Stimulated activated CD4-positive, alpha-beta T cell treated with anti-CD3 and anti-CD28 coated beads, TNF-alpha, amount 100 ng/mL, for 24 hours (primary cell): ENCODE data around the gene ELOVL1.
"Not testable (repeated sequence)": the region's sequence is repeated elsewhere in the genome, so short reads cannot be mapped to it uniquely, and the experiment has no call there.

Experiments used
- DNase-seq, 3 experiments: peaks; one replicate each; pipeline ENCODE4 v3.0.0-alpha.2; 2020; ENCODE audit warnings: low read depth in 3 of 3

ELOVL1 gene

DNA sequence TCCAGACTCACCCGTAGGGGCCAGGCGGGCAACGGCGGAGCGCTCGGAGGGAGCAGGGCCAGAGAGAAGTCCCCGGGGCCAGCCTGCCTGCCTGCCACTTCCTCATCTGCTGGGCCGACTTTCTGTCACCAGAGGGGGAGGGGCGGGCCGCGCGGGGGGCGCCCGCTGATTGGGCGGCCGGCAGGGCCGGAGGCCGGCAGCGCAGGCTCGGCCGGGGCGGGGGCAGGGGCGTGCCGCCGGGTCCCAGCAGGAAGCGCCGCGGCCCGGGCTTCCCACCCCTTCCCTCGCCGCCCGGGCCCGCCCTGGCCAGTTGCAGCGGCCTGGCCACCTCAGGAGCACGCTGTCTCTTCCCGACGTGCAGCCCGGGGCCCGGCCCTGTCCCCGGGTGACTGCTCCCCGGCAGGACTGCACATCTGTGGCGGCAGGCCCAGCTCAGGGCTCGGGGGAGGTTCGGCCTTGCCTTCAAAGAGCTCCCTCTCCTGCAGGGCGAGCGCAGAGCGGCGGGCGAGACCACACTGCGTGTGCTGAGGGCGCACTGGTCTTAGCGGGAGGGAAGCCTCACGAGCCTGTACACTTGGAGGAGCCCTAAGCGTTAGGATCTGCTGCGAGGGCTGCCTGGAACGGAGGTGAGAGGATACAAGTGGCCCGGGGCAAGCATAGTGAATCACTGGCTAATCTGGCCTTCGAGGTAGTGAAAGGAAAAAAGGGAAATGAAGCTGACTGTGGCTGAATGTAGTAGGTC lies at the start of gene ELOVL1:
Gene ELOVL1, minus strand, starts transcription at position 108 of the 742 bp plus-strand sequence. CDS start 2,402 bp downstream, outside the sequence.
- DNase-seq: peak; percentile 70 to 92 (median 87)

DNA sequence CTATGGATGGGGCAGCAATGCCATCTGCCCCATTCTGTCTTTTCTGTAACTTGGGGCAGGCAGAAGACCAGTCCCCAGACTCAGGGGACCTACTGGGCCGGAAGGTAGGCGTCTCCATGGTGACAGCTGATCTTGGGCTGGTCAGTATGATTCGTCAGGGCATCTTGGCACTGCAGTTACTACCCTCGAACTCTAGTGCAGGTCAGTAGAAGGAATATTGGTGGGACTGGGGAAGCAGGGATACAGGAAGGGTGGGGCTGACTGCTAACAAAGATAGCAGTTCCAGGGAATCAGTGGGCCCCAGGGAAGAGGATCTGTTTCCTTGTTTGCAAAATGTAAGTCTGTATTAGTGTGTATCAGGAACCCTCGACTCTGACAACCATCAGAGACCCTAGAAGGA lies 48.1 kb upstream of the ELOVL1 start:
- DNase-seq: no peak

DNA sequence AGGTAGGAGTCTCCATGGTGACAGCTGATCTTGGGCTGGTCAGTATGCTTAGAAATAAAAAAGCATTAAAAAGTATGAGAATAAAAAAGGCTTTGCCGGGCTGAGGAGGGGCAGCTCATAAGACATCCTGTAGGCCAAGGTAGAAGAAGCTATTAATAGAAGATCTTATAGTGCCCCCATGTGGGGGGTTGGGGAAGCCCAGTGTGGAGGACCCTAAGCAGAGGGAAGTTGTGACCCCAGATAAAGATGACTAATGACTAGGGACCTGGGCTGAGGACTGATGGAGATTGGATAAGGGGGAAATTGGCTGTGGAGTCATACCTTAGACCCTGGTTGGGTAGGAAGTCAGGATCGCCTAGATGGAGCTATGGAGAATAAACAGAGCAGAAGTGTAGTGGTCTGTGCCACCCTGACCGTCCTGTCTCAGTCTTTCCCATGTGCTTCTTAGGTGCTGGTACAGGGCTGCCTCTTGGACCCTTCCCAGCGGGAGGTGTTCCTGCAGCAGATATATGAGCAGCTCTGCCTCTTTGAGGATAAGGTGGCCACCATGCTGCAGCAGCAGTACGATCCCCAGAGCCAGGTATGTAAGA lies 46.9 kb upstream of the ELOVL1 start:
- DNase-seq: peak; percentile 30 to 48 (median 30)

DNA sequence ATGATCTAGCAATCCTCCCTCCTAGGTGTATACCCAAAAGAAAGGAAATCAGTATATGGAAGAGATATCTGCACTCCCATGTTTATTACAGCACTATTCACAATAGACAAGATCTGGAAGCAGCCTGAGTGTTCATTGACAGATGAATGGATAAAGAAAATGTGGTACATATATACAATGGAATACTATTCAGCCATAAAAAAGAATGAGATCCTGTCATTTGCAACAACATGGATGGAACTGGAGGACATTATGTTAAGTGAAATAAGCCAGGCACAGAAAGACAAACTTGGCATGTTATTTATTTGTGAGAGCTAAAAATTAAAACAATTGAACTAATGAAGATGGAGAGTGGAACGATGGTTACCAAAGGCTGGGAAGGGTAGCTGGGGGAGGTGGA lies 45.6 kb upstream of the ELOVL1 start:
- not testable (repeated sequence) for DNase-seq

DNA sequence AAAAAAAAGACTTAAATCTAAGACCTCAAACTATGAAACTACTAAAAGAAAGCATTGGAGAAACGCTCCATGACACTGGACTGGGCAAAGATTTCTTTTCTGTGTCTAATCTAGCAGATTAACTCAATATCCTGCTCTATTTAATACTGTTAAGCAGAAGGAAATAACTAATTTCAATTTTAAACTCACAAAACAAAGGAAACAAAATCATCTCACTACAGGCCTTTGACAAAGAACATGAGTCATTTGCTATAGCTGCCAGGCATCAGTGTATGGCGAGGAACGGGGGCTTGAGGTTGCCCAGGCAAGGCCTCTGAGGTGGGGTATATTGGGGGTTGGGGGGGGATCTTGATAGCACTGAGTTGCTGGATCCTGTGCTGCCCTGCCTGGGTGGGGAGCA lies 42.8 kb upstream of the ELOVL1 start:
- no peak for DNase-seq

DNA sequence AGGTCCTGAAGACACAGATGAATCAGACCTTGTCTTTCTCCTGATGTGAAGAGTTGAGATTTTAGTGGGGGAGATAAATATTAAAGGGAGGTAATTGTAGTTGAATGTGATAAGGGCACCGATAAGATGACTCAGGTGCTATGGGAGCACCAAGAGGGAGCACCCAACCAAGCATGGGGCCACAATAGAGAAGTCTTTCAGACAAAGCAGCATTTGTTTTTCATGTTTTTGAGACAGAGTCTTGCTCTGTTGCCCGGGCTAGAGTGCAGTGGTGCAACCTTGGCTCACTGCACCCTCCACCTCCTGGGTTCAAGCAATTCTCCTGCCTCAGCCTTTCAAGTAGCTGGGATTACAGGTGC lies 38.0 kb upstream of the ELOVL1 start:
- no peak for DNase-seq

DNA sequence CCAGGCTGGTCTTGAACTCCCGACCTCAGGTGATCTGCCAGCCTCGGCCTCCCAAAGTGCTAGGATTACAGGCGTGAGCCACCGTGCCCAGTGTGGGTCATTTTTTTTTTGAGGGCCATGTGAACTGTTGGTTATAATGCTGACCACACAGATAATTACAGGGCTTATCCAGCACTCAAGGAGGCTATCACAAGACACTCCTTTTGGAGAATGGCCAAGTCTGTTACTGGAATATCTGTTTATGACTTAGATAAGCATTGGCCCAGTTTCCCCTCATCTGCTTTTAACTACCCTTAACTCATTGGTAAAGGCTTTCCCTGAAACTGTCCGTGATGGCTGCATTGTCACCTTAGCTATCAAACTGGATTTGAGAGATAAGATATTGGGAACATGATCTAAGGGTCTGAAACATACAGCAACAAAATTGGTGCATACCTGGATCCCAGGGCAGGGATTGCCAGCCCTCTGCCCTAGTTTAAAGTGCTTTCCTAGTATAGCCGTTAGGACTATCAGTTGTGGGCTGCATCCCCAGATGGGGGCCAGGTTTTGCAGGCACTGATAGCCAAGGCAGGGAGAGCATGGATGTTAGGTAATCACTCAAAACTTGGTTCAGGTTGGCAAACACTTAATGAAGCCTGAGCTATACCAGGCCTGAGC lies 37.5 kb upstream of the ELOVL1 start:
- DNase-seq: no peak

DNA sequence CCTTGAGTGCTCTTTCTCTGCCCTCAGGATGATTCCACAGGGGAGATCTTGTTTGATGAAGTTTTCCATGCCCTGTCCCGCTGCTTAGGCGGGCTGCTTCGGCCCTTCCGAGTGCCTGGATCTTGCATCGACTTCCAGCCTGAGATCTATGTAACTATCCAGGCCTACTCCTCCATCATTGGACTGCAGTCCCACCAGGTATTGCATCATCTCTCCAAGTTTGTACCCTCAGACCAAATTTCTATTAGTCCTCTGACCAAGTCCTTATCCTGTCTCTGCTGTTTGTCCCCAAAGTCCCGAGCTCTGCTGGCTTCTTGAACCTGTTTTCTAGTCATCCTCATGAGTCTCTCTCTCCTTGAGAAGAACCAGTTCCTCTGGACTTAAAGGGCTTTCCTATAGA lies 36.5 kb upstream of the ELOVL1 start:
- no peak for DNase-seq

DNA sequence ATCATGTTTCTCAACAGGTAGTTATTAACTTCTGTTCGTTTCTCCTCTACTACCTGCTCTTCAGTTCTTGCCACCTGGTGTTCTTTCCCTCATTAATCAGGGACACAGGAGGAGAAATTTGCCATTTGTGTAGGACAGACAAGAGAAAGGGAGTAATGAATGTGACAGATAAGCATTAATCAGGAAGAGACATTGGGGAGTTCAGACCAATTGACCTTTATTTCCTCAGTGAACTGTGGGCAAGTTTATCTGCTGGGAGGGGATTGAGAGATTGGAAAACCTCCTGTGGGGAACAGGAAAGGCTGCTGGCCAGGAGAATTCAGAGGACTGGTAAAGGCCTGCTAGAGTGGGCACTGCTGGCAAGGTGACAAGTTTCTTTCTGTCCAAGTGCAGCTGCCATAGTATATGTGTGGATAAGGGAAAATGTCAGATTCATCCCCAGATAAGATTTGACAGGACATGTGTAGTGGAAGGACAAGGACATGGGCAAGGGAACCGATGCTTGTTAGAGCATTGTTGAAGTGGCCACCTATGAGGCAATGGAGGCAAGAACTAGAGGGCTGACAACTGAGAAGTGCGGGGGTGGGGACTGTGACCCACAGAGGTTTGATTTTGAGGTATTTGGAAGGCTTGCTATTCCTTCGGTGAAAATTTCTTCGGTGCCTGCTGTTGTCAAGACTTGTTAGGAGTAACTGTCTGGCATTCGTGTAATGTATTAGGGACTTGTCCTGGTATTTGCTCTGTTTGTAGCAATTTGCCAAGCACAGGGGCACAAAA lies 34.5 kb upstream of the ELOVL1 start:
- DNase-seq: no peak

DNA sequence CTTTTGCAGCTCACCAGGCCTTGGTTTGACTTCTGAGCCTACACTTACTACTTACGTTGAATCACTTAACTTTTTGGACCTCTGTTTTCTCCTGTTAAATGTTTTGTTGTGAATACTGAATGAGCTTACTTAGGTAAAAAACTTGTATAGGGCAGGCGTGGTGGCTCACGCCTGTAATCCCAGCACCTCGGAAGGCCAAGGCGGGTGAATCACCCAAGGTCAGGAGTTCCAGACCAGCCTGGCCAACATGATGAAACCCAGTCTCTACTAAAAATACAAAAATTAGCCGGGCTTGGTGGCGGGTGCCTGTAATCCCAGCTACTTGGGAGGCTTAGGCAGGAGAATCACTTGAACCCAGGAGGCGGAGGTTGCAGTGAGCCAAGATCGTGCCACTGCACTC lies 32.6 kb upstream of the ELOVL1 start:
- not testable (repeated sequence) for DNase-seq

DNA sequence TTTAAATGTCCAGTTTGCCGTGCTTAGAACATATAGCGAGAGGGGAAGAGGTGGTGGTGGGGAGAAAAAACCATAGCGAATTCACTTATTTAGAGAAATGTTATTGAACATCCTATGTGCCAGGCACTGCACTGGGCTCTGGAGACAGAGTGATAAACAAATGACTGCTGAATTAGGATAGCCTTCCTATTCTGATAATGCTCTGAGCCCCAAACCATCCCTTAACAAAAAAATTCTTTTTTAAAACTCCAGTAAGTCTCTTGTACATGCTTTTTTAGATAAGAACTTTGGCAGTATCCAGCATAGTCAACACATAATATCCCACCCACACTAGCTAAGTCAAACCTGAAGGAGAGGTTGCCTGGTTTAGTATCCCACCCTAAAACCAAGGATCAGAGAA lies 30.4 kb upstream of the ELOVL1 start:
- no peak for DNase-seq

DNA sequence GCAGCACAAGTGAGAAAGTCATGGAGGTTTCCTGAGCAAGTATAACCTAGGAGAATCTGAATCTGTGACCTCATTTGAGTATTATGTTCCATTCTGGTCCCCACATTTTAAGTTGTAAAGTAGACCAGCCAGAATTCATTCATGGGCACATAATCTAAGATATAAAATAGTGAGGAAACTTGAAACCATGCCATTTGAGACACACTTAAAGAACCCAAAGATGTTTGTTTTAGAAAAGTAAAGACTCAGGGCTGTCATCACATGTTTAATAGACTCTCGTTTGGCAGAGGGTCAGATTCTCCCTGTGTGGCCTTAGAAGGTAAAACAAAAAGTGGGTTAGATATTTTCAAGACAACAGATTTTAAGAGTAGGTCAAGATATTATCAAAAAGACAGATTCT lies 28.2 kb upstream of the ELOVL1 start:
- no peak for DNase-seq

DNA sequence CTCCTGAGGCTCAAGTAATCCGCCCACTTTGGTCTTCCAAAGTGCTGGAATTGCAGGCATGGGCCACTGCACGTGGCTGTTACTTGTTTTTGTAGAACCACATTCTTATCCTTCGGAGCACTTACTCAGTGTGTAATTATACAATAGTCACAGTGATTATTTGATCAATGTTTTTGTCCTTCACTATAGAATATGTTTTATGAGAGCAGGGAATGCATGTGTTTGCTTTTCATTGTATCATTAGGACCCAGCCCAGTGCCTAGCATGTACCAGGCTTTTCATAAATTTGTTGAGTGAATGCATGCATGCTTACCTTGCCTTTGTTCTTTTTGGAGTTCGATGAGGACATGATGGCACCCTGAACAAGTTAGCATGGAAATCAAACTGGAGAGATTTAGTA lies 27.7 kb upstream of the ELOVL1 start:
- no peak for DNase-seq

DNA sequence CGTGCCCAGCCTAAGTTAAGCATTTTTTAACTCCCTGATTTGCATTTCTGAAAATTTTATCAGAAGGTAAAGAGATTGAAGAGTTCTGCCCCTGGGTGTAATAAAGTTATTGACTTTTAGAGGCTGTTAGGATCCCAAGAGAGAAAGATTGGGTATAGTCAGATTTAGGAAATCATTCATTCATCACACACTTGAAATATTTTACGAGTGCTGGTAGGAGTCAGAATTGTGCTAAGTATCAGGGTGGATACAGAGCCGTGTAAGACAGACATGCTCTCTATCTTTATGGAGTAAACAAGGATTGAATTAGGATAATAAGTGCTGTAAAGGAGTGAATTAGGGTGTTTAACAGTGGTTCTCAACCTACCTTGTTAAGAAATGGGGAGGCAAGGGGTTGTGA lies 24.9 kb upstream of the ELOVL1 start:
- DNase-seq: no peak

DNA sequence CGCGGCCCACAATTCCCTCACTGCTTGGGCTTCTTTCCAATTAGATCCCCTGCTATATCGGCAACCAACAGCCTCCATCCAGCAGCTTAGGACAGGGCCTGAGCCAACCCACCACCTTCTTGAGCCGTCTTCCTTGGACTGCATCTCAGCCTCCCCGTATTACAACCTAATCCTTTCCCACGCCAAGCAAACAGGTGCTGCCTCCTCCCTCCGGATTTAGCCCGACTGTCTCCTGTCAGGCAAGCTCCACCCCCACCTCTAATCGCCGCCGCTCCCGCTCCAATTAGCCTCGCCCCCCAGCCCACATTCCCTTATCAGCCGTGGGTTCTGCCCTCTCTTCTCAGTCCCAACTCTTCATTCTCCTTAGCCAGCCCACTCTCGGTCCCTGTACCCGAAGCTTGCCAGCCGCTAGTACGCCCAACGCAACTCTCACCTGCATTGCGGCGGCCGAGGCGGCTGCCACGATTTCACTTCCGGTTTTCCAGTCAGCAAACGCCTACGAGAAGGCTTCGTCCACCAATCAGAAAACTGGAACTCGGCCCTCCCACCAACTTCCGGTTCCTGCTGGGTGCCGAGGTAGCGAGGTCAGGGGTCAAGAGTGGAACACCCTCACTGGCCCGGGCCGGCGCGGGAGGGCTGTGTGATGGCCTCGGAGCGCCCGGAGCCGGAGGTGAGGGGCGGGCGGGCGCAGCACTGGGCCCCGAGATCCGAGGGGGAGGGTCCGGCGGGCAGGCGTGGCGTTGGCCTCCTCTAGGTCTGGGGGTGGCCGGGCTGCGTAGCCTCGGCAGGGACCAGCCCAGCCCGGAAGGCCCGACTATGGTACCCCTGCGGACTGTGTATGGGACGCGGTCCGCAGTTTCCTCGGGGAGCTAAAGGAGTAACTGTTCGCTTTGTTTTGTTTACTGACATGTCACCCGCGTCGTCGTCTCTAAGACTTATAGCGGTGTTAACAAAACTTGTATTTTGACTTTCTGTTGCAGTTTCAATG lies 21.8 kb upstream of the ELOVL1 start, which contains the start of the genes MED8 and SZT2:
Gene MED8, minus strand, starts transcription at position 475 of the 988 bp plus-strand sequence. Its CDS starts 36 bp downstream, at position 439.
Gene SZT2, plus strand, starts transcription at position 574 of the 988 bp plus-strand sequence. Its CDS starts 70 bp downstream, at position 644.
- DNase-seq: peak; percentile 88 to 94 (median 90)

DNA sequence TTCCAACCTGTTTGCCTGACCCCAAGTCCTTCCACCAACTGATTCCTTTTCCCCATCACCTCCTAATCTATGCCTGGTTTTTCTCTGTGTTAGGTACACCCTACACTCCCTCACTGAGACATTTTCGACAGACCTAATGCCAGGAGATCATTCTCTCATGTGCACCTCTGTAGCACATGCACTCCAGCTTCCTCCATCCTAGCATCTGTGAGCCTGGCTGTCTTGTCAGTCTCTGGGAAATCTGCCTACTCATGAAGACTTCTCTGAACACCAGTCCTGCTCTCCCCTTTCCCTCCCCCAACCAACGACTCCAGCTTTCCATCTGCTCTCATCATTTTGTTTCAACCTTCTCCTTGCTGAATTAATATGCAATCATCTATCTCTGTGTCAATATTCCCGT lies 20.8 kb upstream of the ELOVL1 start:
- DNase-seq: no peak

DNA sequence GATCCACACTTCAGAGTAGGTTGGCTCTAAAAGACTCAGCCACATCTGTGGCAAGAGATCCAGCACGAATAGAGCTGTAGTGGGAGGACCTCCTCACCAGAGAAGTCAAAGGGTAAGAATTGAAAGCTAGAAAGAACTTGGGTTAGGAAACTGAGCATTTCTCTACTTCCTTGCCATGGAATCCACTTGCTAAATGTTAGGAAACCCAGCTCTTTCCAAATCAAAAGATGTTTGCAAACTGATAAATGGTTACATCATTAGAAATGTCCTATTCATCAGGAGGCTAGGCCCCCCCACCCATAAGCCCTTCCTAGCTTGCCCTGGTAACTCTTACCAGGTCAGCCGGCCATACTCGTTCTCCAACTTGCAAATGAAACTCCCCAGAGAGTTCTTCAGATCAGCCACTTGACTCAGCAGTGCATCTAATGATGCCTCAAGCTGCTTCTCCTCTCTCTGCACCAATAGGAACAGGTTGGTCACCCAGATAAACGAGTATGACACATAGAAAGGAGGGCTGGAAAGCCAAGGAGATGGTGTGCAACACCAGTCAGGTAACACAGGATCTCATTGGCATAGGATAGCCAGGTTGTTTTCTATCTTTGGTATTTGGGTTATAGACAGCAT lies 20.3 kb upstream of the ELOVL1 start:
- no peak for DNase-seq

DNA sequence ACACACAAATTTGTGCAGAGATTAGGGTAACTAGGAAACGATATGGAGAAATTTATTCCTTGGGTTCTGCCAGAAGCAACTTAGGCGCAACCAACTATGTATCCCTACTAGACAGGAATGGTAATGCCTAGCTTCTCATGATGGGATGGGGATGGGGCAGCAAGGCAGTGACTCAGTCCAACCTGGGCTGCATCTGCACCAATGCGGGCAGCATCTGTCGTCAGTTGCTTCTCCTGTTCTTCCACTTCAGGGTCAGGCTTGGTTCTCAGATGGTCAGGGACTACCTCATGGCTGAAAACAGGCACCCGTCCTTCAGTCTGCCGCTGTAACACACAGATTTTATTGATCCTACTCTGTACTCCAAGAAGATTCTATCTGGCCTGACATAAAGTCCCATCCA lies 18.9 kb upstream of the ELOVL1 start:
- no peak for DNase-seq

DNA sequence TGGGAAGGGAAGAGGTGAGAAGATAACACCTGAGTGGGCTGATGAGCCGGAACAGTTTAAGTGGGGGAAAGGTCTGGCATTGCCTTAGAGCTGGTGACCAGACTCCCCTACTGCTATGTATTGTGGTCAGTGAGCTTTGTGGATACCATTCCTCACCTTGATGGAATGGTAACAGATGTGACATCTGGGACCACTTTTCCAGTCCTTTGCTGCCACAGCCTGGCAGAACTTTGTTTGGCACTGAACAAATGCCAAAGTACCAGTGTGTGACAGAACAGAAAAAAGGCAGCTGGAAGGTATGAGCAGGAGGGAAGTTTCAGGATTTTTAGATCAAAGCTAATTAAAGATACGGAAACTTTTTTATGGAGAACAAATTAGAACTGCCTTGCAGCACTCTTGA lies 15.6 kb upstream of the ELOVL1 start:
- DNase-seq: no peak

DNA sequence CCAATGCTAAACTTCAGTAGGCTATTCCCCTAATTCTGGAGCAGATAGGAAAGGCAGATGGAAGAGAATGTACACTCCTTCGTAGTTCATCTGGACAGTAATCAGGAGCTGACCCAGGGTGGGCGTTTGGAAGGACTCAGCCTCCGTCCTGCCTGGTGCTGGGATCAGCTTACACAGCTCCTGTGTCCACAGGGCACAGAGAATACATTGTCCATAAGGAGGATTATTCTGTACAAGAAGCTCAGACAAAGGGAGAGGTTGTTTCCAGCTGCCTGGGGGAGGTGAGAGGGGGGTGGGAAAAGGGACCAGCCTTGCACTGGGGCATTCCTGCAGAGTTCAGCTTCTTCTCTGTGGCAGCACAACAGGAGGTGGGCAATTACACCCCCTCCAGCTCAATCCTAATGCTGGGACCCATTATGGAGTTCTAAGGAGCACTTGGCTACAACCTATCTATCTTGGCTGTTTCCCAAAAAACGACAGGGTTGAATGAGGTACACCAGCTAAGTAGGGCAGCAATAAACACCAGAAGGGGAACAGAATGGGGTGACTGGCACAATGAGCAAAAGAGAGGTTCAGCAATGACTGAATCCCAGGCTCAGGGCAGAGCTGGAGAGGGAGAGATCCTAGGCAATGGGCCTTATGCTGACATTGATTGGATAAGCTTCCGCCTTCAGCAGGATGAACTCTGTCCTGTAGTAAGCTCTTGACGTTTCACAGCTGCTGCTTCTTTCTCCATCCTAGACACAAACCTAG lies 14.4 kb upstream of the ELOVL1 start:
- no peak for DNase-seq
